Right hindlimb (tissue), 1 donor: Measurements from ENCODE around the gene LPAR2.
"Not testable (repeated sequence)": the region's sequence is repeated elsewhere in the genome, so short reads cannot be mapped to it uniquely, and the experiment has no call there.

ENCODE experiments used
- DNase-seq: peaks from one replicate; pipeline ENCODE4 v3.0.0-alpha.2; 2018

Gene LPAR2

DNA sequence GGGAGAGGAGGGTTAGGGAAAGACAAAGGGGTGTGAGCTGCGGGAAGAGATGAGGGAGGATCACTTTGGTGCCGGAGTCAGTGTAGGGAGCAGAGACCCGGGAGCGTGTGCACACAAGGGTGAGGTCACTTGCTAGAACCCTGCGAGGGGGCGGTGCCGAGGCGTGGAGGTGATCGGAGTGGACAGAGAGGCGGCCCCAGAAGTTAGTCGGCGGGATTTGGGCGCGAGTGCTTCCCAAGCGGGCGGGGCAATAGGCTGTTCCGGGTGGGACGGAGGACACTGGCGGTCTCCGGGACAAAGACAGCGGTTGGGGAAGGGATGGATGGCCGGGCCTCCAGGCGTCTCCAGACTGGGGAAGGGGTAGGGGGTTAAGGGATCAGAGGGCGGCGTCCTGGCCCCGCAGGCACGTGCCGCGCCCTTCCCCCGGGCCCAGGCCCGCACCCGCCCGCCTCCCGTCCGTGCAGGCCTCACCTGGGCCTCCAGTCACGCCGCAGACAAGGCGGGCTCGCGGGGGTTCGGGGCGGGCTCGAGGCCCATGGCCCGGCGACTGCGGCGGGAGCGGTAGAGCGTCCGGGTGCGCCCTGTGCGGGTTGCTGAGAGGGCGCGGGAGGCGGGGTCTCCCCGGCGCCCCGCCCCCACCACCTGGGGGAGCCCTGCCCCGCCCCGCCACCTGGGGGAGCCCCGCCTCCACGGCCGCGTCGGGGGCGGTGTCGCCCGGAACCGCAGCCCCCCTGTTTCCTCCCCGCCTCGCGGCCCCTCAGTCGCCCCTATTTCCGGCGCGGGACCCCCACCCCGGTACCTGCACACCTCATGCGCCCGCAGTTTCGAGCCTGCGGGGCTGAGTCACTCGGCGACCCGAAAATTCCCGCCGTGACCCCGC, at the start of gene LPAR2:
Gene LPAR2, minus strand, starts transcription at position 600 of the 880 bp plus-strand sequence. CDS start 945 bp downstream, outside the sequence.
- DNase-seq = peak; percentile 69

DNA sequence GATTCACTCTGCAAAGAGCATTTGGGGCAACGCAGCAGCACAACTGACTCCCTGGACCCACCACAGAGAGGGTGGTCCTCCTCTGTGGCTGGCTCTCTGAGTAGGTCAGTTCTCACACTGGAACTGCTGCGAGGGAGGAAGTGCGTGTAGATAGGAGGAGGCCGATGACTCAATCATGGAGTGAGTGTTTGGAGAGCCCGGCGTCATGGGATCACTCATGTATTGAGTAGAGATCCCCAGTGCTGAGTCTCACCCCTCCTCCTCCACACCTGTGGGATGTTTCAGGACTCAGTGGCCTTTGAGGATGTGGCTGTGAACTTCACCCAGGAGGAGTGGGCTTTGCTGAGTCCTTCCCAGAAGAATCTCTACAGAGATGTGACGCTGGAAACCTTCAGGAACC, 49.6 kb upstream of the LPAR2 start:
- no peak for DNase-seq

- no peak for DNase-seq
Observed at GRCh38 chr19:19674315-19674714, 46.3 kb upstream of the LPAR2 start.

GRCh38 chr19:19672816-19673215, 44.8 kb upstream of the LPAR2 start:
- no peak for DNase-seq

GRCh38 chr19:19670070-19670551, 42.1 kb upstream of the LPAR2 start:
- DNase-seq = no peak

- DNase-seq = peak; percentile 93
Observed at GRCh38 chr19:19668230-19669012, 40.4 kb upstream of the LPAR2 start, which contains the start of gene ZNF101. Gene ZNF101 (plus strand): TSS chr19:19668839. CDS start chr19:19668964, 125 bp downstream.

DNA sequence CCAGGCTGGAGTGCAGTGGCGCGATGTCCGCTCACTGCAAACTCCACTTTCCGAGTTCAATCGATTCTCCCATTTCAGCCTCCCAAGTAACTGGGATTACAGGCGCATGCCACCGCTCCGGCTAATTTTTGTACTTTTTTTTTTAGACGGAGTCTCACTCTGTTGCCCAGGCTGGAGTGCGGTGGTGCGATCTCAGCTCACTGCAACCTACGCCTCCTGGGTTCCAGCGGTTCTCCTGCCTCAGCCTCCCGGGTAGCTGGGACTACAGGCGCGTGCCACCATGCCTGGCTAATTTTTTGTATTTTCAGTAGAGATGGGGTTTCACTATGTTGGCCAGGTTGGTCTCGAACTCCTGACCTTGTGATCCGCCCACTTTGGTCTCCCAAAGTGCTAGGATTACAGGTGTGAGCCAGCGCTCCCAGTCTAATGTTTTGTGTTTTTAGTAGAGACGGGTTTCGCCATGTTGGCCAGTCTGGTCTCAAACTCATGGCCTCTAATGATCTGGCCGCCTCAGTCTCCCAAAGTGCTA, 37.5 kb upstream of the LPAR2 start:
- DNase-seq = not testable (repeated sequence)

- DNase-seq = peak; percentile 98
Observed at GRCh38 chr19:19663256-19664120, 35.5 kb upstream of the LPAR2 start, which contains the start of gene ATP13A1. Gene ATP13A1 (minus strand): TSS chr19:19663676. CDS start chr19:19663666, 10 bp downstream.

DNA sequence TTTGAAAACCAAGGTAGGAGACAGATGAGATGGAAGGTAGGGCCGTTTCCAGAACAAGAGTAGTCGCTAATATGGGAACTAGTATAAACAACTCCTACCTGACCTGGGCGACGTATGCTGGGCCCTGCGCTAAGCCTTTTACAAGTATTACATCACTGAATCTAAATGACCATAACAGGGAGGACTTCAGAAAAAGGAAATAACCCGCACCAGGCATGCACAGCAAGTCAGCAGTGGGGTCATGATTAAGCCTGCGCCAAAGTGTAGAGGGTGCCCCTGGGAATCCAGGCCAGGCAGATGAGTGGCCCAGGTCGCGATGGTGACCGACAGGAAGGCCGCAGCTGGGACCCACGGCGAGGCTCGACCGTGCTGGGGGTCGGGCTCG, 34.8 kb upstream of the LPAR2 start:
- DNase-seq = no peak

- no peak for DNase-seq
Observed at GRCh38 chr19:19662344-19662743, 34.3 kb upstream of the LPAR2 start.

DNA sequence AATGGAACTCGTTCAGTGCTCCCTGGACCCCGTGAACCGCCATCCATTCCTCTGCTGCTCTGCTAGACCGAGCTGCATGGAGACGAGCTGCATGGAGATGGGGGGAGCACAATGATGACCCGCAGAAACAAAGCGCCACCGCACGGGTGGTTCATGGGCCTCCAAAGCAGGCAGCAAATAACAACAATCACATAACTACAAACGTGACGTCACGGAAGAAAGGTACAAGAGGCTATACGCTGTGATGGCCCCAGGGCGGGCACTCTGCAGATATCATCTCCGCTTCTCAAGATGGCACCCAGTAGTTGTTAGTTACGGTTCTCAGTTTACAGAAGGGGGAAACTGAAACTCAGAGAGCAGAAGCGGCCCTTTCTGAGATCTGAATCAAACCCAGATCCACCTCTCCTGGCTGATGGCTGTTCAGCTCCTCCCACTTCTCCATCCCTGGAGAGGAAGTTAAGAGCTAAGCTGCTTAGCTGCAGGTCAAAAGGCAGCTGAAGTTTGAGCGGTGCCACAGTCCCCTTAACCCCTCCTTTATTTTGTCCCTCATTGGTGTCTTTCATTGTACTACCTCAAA, 33.7 kb upstream of the LPAR2 start:
- DNase-seq = no peak

DNA sequence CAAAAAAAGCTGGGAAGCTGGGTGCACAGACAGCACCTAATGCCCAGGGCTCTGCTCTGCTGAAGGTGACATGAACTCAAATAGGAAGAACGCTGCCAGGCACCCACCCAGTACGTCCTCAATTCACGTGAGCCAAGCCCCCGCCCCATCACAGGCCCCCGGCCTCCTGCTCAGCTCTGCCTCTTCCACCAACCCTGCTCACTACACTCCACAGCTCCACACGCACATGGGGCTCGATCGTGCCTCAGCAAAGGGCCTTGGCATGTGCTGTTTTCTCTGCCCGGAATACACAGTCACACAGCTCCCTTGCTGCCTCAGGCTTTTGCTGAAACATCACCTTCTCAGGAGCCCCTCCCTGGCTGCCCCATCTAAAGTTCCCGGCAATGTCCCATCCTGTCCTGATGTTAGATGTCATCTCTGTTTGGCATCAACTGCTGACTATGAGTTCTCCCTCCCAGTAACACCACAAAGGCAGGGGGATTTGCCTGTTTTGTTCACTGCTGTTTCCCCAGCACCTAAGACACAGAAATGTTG, 33.2 kb upstream of the LPAR2 start:
- no peak for DNase-seq

DNA sequence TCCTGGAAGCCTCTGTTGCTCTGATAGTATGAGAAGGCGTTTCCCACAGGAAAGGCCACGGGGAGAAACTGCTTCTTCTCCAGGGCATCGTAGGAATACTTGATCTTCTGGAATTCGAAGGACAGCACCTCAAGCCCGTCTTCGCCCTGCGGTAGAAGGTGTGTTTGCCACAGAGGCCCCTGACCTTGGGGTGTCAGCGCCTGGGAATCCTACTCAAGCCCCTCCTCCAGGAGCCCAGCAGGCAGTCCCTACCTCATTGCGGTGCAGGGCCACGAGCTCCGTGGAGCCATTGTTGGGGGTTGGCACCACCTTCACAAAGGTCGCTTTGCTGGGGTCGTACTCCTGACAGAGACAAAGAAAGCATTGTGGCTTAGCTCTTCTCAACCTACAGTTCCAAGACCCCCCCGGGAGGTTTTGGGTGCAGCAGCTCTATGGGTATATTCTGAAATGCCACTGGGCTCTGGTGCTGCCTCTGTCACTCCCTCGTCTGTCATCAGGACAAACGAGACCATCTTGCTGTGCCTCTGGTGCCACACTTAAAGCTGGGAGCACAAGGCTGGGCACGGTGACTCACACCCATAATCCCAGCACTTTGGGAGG, 31.7 kb upstream of the LPAR2 start:
- no peak for DNase-seq

DNA sequence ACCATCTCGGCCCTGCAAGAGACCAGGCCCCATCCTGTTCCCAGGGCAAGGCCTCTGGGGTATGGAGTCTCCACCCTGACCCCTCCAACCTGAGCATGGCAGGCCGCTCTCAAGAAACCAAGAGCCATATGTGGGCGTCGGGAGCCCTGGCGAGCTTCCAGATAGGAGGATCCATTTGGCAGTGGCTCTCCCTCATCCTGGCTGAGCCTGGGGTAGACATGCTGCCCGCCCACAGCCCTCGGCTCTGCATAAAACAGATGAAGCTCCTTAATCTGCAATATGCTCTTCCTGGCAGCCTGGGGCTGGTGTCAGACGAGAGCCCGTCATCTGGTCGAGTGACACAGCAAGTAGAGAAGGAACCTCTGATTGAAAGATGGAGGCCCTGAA, 29.4 kb upstream of the LPAR2 start:
- no peak for DNase-seq

DNA sequence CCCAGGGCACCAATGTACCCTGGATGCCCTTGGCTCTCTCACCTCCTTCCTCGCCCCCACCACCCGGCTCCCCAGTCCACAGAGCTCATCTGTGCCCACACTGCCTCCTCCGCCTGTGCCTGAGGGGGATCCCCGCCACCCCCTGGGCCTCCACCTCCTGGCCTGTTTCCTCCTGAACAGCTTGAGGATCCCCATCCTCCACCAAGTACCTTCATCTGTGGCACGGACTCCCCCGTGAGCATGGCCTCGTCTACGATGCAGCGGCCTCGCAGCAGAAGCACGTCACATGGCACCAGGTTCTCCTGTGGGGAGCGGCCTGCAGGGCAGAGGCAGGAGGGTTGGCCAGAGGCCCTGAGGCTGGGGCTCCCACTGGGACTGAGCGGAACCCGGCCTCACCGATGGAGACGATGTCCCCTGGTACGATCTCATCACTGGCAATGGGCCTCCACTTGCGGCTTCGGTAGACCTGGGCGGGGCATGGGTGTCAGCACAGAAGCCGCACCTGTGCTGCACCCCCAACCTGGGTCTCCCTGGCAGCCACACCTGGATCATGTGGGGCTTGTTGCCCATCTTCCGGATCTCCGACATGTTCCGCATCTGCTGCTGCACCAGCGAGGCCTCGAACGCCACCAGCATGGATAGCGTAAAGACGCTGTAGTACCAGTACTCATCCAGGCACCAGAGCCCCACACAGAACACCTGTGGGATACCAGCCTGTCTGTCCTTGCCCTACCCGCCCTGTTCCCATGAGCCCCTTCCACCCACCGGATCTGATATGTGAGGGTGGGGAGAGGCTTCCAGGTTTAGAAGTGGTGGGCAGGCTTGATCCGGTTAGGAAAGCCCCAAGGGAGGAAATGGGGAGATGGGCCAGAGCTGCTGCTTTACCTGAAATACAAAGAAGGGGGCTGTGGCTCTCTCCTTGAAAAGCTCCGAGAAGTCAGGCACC, 28.7 kb upstream of the LPAR2 start:
- DNase-seq = peak; percentile 18

DNA sequence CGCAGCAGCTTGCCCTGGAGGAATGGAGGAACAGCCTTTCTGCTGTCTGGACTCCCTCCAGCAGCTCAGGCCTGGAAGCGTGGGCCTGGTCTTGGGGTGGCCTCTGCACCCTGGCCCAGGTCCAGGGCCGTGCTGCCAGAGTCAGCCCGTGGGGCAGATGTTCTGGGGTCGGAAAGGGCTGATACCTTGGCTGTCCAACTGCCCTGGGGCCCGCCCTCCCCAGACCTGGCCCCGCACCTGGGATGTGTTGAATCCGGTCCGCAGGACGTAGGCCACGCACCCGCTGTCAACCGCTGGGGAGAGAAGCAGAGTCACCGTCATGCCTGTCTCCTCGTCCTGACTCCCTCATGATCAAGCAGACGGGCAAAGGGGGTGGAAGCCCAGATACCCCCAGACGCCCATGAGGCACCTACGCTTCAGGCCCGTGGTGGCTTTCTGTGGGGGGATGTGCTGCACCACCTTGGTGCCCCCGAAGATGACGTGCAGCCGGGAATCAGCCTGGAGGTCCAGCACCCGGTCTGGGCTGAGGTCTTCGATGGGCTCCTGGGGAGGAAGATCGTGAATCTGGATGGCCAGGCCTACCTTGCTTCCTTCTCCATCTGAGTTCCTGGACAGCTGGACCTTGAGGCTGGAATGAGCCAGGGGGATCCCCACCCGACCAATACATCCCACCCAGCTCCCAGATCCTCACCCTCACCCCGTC, 27.8 kb upstream of the LPAR2 start:
- peak; percentile 21 for DNase-seq

- DNase-seq = no peak
Observed at GRCh38 chr19:19655051-19655594, 27.1 kb upstream of the LPAR2 start.

GRCh38 chr19:19654441-19654840, 26.4 kb upstream of the LPAR2 start:
- peak; percentile 17 for DNase-seq

- peak; percentile 15 for DNase-seq
Observed at GRCh38 chr19:19653597-19654147, 25.7 kb upstream of the LPAR2 start.
